ELF-1 (cell line): ENCODE results near the gene AGRN.
"Not testable (repeated sequence)": the region's sequence is repeated elsewhere in the genome, so short reads cannot be mapped to it uniquely, and the experiment has no call there.

Experiments
- DNase-seq: peaks from one replicate; pipeline ENCODE4 v3.0.0-alpha.2; 2016; ENCODE audit warnings: low read depth, low spot score

Gene AGRN

GRCh38 chr1:1019122-1019999 is 559 bp upstream of the AGRN start:
- DNase-seq, result peak; percentile 61

GRCh38 chr1:1020415-1021009 is 592 bp downstream of the AGRN start:
- DNase-seq, result no peak

DNA sequence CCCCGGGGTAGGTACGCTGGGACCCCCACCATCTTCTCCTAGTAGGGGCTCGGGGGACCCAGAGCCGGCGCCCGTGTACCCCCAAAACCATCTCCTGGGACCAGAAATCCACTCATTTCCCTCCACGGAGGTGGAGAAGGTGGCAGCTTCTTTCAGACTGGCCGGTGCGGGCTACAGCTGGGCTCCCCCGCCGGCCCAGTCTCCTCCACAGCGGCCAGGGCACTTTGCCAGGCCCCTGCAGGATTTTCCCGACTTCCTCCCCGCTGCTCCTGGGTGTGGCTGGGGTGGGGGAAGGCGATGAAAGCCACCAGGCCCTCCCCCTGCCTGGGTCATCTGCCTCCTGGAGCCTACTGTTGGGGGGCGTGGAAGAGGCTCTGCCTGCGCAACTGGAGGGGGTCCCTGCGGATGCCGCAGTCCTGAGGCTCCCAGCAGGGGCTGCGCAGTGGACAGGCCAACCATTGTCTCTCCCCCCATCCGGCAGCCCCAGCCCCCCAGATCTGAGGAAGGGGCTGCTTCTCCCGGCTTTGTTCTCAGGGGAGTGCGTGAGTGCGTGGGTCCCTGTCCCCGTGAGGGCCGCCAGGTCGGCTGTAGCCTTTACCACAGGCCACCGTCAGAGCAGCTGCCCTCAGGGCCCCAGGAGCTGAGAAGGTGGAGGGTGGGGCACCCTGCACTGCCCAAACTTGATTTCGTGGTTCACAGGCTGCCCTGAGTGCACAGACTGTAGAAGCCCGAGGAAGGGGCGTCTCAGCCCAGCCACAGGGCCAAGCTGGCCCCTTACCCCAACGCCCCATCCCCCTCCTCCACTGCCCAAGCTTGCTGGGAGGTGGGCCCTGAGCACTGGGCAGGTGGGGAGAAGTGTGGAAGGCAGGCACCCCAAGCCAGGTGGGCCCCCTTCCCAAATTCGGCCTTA is 1.3 kb downstream of the AGRN start:
- DNase-seq, result peak; percentile 49

GRCh38 chr1:1021920-1022259 is 2.0 kb downstream of the AGRN start:
- no peak for DNase-seq

GRCh38 chr1:1022302-1023009 is 2.5 kb downstream of the AGRN start:
- no peak for DNase-seq

- DNase-seq, result no peak
Measured at GRCh38 chr1:1023700-1024099, 3.8 kb downstream of the AGRN start.

DNA sequence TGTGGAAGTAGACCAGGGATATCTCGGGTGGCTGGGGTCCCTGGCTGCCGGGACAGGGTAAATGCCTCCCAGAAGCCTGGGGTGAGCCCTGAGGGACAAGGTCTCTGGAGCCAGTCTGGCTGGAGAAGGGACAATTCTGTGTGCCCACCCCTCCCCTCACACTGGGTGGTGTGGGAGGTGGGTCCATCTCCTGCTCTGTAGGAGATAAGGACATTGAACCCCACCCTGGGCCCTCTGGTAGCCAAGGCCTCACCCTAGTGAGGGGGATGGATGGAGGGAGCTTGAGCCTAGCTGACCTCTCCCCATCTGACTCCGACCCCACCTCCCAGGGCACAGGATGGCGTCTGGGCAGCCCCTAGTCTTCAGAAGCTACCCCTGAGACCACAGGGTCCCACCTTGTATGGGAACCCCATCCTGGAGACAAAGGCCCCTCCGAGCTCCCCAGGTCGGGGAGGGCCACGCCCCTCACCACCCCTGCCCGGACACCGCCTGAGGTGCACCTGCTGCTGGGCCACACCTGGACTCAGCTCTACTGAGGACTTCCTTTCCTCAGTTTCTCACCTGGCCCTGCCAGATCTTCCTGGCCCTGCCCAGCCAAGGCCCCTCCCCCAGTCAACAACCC is 4.3 kb downstream of the AGRN start:
- no peak for DNase-seq

GRCh38 chr1:1024771-1025699 is 5.1 kb downstream of the AGRN start:
- peak; percentile 90 for DNase-seq

DNA sequence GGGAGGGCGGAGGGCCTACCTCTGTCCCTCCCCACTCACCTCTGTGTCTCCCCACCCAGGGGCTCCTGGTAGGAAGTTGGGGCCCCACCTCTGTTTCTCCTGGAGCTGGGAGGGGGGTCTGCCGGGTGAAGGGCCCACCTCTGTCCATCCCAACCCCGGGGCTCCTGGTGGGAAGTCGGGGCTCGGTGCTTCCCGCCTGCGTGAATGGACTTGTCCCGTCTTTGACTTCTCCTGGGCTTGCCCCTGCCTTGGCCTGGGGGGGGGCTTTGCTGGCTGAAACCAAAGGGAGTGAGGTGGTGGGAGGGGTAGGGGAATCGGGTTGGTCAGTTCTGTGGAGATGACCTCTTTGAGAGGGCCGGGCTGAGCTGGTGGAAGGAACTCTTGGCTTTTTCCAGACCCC is 5.8 kb downstream of the AGRN start:
- DNase-seq, result no peak

DNA sequence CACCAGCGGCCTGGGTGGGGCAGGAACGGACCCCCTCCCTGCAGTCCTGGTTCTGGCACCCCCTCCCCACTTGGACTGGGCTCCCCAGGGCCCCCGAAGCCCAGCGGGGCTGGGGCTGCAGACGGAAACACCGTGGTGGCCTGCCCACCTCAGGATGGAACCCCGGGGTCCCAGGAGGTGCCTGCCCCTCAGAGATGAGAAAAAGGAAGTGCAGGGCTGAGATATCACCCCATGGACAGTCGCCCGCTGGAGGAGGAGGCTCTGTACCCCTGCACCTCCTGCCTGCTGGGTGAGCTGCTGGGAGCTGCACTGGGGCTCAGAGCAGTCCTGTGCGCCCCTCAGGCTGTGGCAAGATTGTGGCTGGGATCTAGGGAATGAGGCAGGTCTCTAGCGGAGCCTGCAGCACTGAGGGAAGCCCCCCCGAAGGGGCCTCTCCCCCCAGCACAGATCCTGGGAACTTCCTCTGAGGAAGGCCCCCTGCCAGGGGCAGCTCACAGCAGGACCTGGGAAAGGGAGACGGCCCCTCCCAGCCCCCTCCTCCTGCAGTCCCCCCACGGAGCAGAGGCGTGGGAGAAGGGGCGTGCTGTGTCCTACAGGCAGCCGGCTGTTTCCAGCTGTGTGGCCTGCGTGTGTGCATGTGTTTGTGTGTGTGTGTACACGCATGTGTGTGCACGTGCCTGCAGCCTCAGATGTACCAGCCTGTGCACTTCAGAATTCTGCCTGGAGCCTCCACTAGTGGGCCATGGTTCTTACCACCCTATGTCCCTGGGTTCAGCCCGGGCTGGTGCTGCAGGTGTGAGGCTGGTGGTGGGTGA is 6.9 kb downstream of the AGRN start:
- no peak for DNase-seq

DNA sequence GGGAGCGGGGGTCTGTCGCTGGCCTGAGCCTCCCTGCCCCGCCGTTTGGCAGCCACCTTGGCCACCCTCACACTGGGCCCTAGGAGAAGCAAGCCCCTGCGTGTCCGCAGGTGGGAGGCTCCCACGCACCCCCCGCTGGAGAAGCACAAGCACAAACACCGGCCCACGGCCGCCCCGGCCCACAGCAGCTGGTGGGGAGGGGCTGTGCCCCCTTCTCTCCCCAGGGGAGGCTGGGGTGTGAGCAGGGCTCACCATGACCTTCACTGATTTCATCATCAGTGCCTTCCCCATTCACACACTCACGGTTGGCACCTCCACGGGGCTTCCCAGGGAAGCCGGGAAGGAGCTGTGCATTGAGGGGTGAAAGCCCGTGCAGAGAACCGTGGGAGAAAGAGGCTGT is 7.9 kb downstream of the AGRN start:
- DNase-seq, result no peak

DNA sequence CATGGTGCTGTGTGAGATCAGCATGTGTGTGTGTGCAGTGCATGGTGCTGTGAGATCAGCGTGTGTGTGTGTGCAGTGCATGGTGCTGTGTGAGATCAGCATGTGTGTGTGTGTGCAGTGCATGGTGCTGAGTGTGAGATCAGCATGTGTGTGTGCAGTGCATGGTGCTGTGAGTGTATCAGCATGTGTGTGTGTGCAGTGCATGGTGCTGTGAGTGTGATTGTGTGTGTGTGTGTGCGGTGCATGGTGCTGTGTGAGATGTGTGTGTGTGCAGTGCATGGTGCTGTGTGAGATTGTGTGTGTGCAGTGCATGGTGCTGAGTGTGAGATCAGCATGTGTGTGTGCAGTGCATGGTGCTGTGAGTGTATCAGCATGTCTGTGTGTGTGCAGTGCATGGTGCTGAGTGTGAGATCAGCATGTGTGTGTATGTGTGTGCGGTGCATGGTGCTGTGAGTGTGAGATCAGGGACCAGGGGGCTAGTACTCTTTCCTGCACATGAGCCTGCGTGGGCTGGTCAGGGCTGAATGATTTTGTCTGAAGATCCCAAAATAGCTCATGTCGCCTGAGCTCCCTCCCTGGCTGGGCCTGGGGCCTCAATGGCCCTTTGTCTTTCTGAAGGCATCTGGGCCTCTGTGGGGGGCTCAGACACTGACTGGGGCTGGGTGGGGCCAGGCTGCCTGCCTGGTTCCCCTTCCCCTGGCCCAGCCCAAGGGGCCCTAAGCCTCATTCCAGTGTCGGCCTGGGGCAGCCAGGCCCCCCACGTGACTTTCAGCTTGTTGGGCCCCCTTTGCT is 11.1 kb downstream of the AGRN start:
- DNase-seq, result not testable (repeated sequence)

DNA sequence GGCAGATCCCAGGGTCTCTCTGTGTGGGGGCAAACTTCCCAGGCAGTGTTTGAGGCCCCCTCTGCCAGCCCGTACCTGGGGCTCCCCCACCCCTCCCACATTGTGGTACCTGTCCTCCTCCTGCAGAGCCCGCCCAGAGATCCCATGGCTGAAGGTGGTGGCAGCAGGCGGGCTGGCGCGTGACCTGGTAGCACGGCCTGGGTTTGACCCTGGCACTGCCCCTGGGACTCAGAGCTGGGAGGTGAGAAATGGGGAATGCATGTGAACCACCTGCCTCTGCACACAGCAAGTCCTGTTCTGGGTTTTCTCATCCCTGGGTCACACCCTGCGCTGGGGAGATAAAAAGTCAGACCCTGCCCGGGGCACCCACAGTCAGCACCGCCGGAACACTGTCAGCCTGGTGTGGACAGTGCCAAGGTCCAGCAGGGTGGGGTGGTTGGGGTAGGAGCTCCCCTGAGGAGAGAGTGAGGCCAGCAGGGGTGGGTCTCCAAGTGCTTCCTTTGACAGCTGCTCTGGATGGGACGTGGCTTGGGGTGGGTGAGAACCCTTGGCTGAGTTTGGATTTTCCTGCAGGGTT is 11.8 kb downstream of the AGRN start:
- DNase-seq, result no peak

DNA sequence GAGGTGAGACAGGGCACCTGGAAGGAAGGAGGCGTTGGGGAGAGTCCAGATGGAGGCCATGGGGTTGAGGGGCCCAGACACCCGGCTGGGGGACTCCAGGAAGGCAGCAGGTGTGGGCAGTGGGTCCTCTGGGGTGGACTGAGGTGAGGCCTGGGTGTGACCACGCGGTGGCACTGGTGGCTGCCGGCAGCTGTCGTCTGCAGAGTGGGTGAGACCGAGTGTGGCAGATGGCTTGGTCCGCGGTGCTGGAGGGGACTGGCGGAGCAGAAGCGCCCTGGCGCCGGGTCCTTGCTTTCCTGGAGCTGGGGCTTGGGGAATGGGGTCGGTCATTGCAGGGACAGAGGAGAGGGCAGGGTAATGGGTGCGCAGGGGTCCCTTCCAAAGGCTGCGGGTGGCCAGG is 12.5 kb downstream of the AGRN start:
- no peak for DNase-seq

DNA sequence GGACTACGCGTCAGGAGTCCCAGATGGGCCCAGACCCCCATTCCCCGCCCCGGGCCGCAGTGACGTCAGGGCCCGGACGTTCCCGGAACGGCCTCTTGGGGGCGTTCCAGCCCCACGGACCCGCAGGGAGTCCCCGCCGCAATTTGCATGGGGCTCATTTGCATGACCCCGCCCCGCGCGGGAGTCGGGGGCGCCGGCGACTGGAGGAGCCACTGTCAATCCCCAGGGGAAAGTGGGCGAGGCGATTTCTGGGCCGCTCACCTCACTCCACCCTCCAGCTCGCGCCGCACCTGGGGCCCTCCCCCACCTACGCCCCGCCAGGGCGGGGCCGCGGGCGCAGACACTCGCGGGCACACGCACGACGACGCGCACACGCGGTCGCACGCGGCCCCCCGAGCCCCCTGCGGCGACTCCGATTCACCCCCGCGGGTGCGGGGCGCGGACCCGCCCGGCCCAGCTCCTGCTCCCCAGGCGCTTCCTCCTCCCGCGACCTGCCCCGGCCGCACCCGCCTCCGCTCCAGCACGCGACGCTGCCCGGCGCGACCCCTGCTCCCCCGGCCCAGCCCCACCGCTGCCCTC is 13.2 kb downstream of the AGRN start:
- peak; percentile 97 for DNase-seq

DNA sequence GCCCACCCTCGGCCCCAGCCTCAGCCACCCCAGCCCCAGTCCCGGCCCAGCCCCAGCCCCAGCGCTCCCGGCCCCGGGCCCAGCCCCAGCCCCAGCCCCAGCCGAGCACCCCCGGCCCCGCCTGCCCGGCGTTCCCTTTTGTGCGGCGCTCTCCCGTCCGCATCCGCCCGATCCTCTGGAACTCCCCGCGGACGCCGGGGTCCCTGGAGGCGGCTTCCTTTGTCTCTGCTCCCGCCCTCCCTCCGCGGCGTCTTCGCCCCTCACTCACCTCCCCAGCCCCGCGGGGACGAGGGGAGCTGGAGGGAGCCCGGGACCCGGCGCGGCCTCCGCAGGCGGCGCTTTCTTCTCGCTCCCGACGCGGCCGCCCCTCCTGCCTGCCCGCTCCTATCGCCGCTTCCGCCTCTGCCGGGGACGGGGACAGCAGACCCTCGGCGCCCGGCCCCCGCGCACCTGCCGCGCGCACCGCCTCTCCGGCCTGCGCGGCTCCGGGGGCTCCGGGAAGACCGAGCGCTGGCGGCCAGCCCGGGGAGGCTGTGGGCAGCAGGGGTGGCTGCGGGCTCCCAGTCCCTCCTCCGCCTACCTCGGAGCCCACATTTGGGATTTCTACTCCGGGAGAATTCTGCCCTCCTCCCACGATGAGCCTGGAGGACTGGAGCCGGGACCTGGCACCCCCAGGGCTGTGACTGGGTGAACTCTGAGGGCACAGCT is 14.0 kb downstream of the AGRN start:
- no peak for DNase-seq

- DNase-seq, result no peak
Measured at GRCh38 chr1:1034439-1034781, 14.5 kb downstream of the AGRN start.
